K562 (cell line): ENCODE results near the gene WDR35. TPM values are rescaled to one million over a fixed set of nuclear protein-coding genes. Genes with fewer than 3 reads are reported as not detected.

Experiments used
- ESRRB ChIP-seq: fragments of 250-450 bp; sonication (Bioruptor Pico); IDR thresholded peaks from 2 replicates; pipeline ENCODE4 v1.5.0; 2020; ENCODE audit warnings: mild to moderate bottlenecking, moderate library complexity, borderline replicate concordance
- IRF9 ChIP-seq: fragments of 450-650 bp; IDR thresholded peaks from 2 replicates; pipeline ENCODE4 v1.6.1; 2016; ENCODE audit warnings: missing biosample characterization, missing genetic modification characterization
- MCM7 ChIP-seq, 2 experiments: fragments of 450-650 bp; IDR thresholded peaks; 2 replicates each; pipeline ENCODE4 v1.6.1; 2016 to 2018
- SUPT5H ChIP-seq: fragments of 450-650 bp; IDR thresholded peaks from 2 replicates; pipeline ENCODE4 v1.6.1; 2016
- ZNF263 ChIP-seq: sonication (generic); formaldehyde crosslinking; IDR thresholded peaks from 2 replicates; pipeline ENCODE4 v1.8.0; 2022; ENCODE audit warnings: mild to moderate bottlenecking, missing genetic modification reagents, borderline replicate concordance
- polyA plus RNA-seq, 8 experiments: library from polyadenylated mRNA; depleted of rRNA in 4 of 8; stranded (reverse) in 5 of 8; unstranded in 3 of 8; fragments of >200 nt; fragmentation: Nextera tagmentation in 2 of 8; fragmentation: Illumina TruSeq in 1 of 8; extraction: Ambion mirVana in 2 of 8; extraction: Trizol in 1 of 8; gene quantifications; 2 replicates each; pipeline versions ENCODE4 v1.2.1 to v1.2.3, GENCODE V29; 2011 to 2014; ENCODE audit warnings: inconsistent platforms in 1 of 8, missing spikeins in 1 of 8
- total RNA-seq, 7 experiments: library from RNA; depleted of rRNA in 6 of 7; stranded (reverse); fragments of >200 nt in 6 of 7; fragmentation: Illumina TruSeq in 2 of 7; extraction: Trizol in 2 of 7; gene quantifications; 2 replicates each; pipeline versions ENCODE4 v1.2.1 to v1.2.3, GENCODE V29; 2011 to 2021; ENCODE audit warnings: low replicate concordance in 1 of 7
- TF ChIP-seq, protein P1 (sequence below): IDR thresholded peaks from 2 replicates; pipeline ENCODE4 v1.6.1; 2012; ENCODE audit warnings: low read depth, low read length, improper control_type of control experiment, borderline replicate concordance
- TF ChIP-seq, protein P2 (sequence below): sonication (generic); formaldehyde crosslinking; IDR thresholded peaks from 2 replicates; pipeline ENCODE4 v1.8.0; 2022; ENCODE audit warnings: mild to moderate bottlenecking, missing genetic modification reagents

The WDR35 gene
- total and polyA plus RNA-seq, 9 of the 15 experiments (the other 6 are each of a cell fraction or from before 2014, with no cell fraction given): 3.3 to 13.1 (median 8.0) TPM

DNA sequence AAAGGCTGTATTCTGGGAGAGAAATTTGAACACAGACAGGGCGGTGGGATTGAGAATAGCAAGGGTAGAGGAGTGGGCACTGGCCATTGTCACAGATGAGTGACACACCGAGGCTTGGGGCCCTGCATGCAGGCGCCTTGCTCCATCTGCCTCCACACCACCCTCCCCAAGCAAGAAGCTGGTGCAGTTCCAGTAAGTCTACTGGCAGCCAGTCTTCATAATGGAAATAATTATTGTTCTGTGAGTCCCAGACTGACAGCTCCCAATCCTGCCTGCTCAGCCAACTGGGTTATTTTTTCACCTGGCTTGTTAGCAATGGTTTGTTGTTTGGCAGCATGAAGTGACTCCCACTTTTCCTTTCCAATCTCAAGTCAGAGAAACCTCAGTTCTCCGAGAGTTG, 101.1 kb downstream of the WDR35 start (continued):
- TF ChIP-seq, protein P1, sequence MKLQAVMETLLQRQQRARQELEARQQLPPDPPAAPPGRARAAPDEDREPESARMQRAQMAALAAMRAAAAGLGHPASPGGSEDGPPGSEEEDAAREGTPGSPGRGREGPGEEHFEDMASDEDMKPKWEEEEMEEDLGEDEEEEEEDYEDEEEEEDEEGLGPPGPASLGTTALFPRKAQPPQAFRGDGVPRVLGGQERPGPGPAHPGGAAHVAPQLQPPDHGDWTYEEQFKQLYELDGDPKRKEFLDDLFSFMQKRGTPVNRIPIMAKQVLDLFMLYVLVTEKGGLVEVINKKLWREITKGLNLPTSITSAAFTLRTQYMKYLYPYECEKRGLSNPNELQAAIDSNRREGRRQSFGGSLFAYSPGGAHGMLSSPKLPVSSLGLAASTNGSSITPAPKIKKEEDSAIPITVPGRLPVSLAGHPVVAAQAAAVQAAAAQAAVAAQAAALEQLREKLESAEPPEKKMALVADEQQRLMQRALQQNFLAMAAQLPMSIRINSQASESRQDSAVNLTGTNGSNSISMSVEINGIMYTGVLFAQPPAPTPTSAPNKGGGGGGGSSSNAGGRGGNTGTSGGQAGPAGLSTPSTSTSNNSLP: no peak
- no peak for TF ChIP-seq IRF9 (tag)
- no peak for TF ChIP-seq MCM7 (IDR thresholded peaks at IDR 0.05)
- TF ChIP-seq, protein P2, sequence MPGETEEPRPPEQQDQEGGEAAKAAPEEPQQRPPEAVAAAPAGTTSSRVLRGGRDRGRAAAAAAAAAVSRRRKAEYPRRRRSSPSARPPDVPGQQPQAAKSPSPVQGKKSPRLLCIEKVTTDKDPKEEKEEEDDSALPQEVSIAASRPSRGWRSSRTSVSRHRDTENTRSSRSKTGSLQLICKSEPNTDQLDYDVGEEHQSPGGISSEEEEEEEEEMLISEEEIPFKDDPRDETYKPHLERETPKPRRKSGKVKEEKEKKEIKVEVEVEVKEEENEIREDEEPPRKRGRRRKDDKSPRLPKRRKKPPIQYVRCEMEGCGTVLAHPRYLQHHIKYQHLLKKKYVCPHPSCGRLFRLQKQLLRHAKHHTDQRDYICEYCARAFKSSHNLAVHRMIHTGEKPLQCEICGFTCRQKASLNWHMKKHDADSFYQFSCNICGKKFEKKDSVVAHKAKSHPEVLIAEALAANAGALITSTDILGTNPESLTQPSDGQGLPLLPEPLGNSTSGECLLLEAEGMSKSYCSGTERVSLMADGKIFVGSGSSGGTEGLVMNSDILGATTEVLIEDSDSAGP (CRISPR knock-in tag): no peak
- TF ChIP-seq ZNF263 (CRISPR knock-in tag): no peak
- no peak for TF ChIP-seq SUPT5H
- TF ChIP-seq ESRRB (CRISPR knock-in tag): no peak
